ENCODE results near the gene CAPRIN1. TPM values are rescaled to one million over a fixed set of nuclear protein-coding genes. Genes with fewer than 3 reads are reported as not detected.

CAPRIN1 gene
- 100 to 1,000 TPM; 219 to 235 TPM for total RNA-seq

DNA sequence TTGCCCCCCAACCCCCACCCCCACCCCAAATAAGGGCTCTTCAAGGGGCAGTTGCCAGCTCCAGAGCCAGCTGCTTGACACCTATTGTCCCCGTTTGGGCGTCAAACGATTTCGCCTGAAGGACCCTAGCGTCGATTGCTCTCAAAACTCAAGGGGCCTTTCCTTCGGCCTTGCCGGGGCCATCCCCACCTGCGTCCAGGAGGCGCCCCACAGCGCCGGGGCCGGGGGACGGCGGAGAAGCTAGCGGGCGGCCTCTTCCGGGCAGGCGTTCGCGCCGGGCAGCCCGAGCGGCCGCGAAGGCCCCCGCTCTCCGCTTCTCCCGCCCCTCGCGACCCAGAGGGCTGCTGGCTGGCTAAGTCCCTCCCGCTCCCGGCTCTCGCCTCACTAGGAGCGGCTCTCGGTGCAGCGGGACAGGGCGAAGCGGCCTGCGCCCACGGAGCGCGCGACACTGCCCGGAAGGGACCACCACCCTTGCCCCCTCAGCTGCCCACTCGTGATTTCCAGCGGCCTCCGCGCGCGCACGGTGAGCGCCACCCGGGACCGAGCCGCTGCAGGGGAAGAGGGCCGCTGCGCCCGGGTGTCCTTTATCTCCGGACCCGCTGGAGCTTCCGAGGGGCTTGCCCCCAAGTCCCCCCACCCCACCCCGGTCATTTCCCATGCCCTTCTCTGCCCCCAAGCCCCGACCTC, at the start of gene CAPRIN1:
TSS of gene CAPRIN1 (plus strand) at position 383 of the 687 bp plus-strand sequence. CDS start 690 bp downstream, outside the sequence.
- Mint-ChIP-seq H3K4me3 (peak within 1 kb of the TSS; percentile 100), H3K36me3 (ENCODE audit: low read depth) (peaks cover 24% of the 10 kb centered on the region), H3K4me1 (ENCODE audit: low read depth) (peaks cover 22% of the 10 kb centered on the region), H3K27ac (peak within 1 kb of the TSS; percentile 99), H3K9me3 (ENCODE audit: insufficient read depth) (no peaks in the 10 kb centered on the region), H3K27me3 (ENCODE audit: low read depth) (peaks cover 3% of the 10 kb centered on the region)
- ChIA-PET POLR2A (interaction anchor here (0.6 to 2.6 kb wide), 11 partner anchors 11 to 890 kb away, joined by 3 to 14 read pairs (median 4); partner anchors contain the start of genes CSTF3, FBXO3 and NAT10), CTCF (interaction anchor here (0.7 to 1.8 kb wide), 3 partner anchors 24 to 360 kb away, joined by 3 to 5 read pairs (median 5); no protein-coding TSS in a partner anchor)
- ATAC-seq (peak; percentile 83), DNase-seq (peak; percentile 89)

DNA sequence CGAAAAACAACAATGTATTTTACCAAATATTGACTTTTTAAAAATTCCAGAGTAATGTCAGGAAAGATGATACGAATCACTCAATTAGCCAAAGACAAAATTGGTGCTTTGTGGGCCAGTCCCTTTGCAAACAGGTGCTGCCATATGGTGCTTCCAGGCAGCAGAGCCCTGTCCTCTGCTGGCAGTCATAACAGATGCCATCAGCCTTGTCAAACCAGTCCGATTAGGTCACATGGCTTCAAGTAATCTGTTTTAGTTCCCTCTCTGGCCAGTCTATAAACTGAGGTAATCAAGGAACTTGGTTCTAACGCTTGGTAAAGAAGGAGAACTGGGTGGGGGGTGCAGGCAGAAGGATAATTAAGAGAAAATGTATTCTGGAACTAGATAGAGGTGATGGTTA, 49.1 kb upstream of the CAPRIN1 start:
- POLR2A ChIA-PET, result no interaction called here
- no peak overlapping the region for H3K27ac Mint-ChIP-seq
- no peak overlapping the region for H3K4me3 Mint-ChIP-seq
- H3K4me1 Mint-ChIP-seq (ENCODE audit: low read depth), result peaks cover 2% of the 10 kb centered on the region
- ATAC-seq (no peak), DNase-seq (no peak)
- H3K9me3 Mint-ChIP-seq (ENCODE audit: insufficient read depth), result no peaks in the 10 kb centered on the region
- peaks cover 47% of the 10 kb centered on the region for H3K27me3 Mint-ChIP-seq (ENCODE audit: low read depth)
- CTCF ChIA-PET, result interaction anchor here (0.6 to 2.4 kb wide), 2 partner anchors 14 to 46 kb away, joined by 3 to 9 read pairs; no protein-coding TSS in a partner anchor
- no peaks in the 10 kb centered on the region for H3K36me3 Mint-ChIP-seq (ENCODE audit: low read depth)

DNA sequence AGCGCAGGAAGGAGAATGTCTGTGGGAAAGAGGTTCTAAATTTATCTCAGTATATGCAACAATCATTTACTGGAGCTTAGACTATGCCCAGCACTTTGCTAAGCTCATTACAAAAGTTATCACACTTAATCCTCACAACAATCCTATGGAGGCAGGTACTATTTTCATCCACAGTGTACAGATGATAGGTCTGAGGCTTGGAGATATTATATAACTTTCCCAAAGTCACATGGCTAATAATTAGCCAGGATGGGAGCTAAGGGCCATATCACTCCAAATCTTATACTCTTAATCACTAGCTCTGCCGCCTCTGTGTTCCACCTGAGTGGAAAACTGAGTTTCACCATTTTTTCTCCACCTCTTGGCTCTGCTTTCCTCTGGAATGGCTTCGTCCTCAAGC, 47.3 kb upstream of the CAPRIN1 start:
- ATAC-seq, result no peak
- Mint-ChIP-seq H3K9me3 (ENCODE audit: insufficient read depth) (no peaks in the 10 kb centered on the region), H3K27ac (no peak overlapping the region), H3K27me3 (ENCODE audit: low read depth) (peaks cover 42% of the 10 kb centered on the region), H3K36me3 (ENCODE audit: low read depth) (no peaks in the 10 kb centered on the region), H3K4me1 (ENCODE audit: low read depth) (no peaks in the 10 kb centered on the region), H3K4me3 (no peak overlapping the region)
- DNase-seq, result no peak
- ChIA-PET POLR2A (no interaction called here), CTCF (interaction anchor here (2.8 kb wide), 1 partner anchor 7 kb away, joined by 12 read pairs; no protein-coding TSS in a partner anchor)

GRCh38 chr11:34006876-34007275, 44.7 kb upstream of the CAPRIN1 start:
- ChIA-PET POLR2A (no interaction called here), CTCF (interaction anchor here (1.9 to 2.8 kb wide), 3 partner anchors 10 to 486 kb away, joined by 5 to 12 read pairs (median 5); no protein-coding TSS in a partner anchor)
- Mint-ChIP-seq H3K4me3 (no peak overlapping the region), H3K9me3 (ENCODE audit: insufficient read depth) (no peaks in the 10 kb centered on the region), H3K36me3 (ENCODE audit: low read depth) (no peaks in the 10 kb centered on the region), H3K4me1 (ENCODE audit: low read depth) (no peaks in the 10 kb centered on the region), H3K27me3 (ENCODE audit: low read depth) (peaks cover 34% of the 10 kb centered on the region), H3K27ac (no peak overlapping the region)
- ATAC-seq (no peak), DNase-seq (no peak)

GRCh38 chr11:34012734-34013133, 38.8 kb upstream of the CAPRIN1 start:
- ATAC-seq (no peak), DNase-seq (no peak)
- Mint-ChIP-seq H3K9me3 (ENCODE audit: insufficient read depth) (no peaks in the 10 kb centered on the region), H3K4me3 (no peak overlapping the region), H3K27me3 (ENCODE audit: low read depth) (peaks cover 6% of the 10 kb centered on the region), H3K36me3 (ENCODE audit: low read depth) (no peaks in the 10 kb centered on the region), H3K27ac (no peak overlapping the region), H3K4me1 (ENCODE audit: low read depth) (no peaks in the 10 kb centered on the region)
- CTCF ChIA-PET, result no interaction called here
- POLR2A ChIA-PET, result no interaction called here

GRCh38 chr11:34013898-34014571, 37.5 kb upstream of the CAPRIN1 start:
- no peak for DNase-seq
- ChIA-PET CTCF (no interaction called here), POLR2A (no interaction called here)
- H3K4me1 Mint-ChIP-seq (ENCODE audit: low read depth), result no peaks in the 10 kb centered on the region
- no peaks in the 10 kb centered on the region for H3K9me3 Mint-ChIP-seq (ENCODE audit: insufficient read depth)
- H3K4me3 Mint-ChIP-seq, result no peak overlapping the region
- no peak overlapping the region for H3K27ac Mint-ChIP-seq
- no peak for ATAC-seq
- H3K36me3 Mint-ChIP-seq (ENCODE audit: low read depth), result no peaks in the 10 kb centered on the region
- H3K27me3 Mint-ChIP-seq (ENCODE audit: low read depth), result peaks cover 3% of the 10 kb centered on the region

DNA sequence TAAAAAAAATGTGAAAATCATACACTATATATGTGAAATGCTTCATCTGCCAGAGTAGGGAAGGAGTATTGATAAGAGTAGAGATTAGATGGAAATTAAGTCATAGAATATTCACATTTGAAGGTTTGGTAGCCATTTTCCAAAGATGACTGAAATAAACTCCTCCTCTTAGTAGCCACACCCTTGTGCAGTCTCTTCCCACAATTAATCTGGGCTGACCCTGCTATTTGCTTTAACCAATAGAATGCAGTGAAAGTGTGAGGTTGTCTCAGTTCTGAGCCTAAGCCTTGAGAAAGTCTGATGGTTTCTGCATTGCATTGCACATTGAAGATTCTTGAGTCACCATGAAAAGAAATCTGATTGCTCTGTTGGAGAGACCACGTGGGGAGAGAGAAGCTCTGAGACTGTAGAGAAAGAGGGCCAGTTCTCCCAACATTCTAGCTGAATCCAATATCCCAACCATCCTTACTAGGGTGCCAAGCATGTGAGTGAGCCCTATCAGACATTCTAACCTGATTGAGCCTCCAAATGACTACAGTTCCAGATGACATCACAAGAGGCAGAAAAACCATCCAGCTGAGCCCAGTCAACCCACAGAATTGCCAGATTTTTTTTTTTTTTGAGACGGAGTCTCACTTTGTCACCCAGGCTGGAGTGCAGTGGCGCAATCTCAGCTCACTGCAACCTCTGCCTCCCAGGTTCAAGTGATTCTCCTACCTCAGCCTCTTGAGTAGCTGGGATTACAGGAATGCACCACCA, 29.4 kb upstream of the CAPRIN1 start:
- Mint-ChIP-seq H3K4me3 (no peak overlapping the region), H3K27me3 (ENCODE audit: low read depth) (peaks cover 4% of the 10 kb centered on the region), H3K27ac (no peak overlapping the region), H3K4me1 (ENCODE audit: low read depth) (no peaks in the 10 kb centered on the region), H3K36me3 (ENCODE audit: low read depth) (no peaks in the 10 kb centered on the region), H3K9me3 (ENCODE audit: insufficient read depth) (peaks cover 5% of the 10 kb centered on the region)
- ATAC-seq (no peak), DNase-seq (no peak)
- POLR2A ChIA-PET, result no interaction called here
- CTCF ChIA-PET, result no interaction called here

DNA sequence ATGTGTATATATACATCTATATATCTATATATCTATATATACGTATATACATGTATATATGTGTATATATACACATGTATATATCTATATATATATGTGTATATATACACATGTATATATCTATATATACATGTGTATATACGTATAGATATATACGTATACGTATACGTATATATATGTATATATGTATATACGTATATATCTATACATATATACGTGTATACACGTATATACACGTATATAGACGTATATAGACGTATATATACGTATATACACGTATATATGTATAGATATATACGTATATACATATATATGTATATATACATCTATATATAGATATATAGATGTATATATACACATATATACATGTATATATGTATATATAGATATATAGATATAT, 25.1 kb upstream of the CAPRIN1 start:
- Mint-ChIP-seq H3K27ac (no peak overlapping the region), H3K4me3 (no peak overlapping the region), H3K9me3 (ENCODE audit: insufficient read depth) (peaks cover 5% of the 10 kb centered on the region), H3K36me3 (ENCODE audit: low read depth) (no peaks in the 10 kb centered on the region), H3K27me3 (ENCODE audit: low read depth) (peaks cover 4% of the 10 kb centered on the region), H3K4me1 (ENCODE audit: low read depth) (no peaks in the 10 kb centered on the region)
- ATAC-seq (no peak), DNase-seq (no peak)
- POLR2A ChIA-PET, result no interaction called here
- CTCF ChIA-PET, result no interaction called here

- peaks cover 6% of the 10 kb centered on the region for H3K27me3 Mint-ChIP-seq (ENCODE audit: low read depth)
- DNase-seq (no peak), ATAC-seq (no peak)
- H3K4me3 Mint-ChIP-seq, result no peak overlapping the region
- POLR2A ChIA-PET, result no interaction called here
- no peaks in the 10 kb centered on the region for H3K36me3 Mint-ChIP-seq (ENCODE audit: low read depth)
- H3K4me1 Mint-ChIP-seq (ENCODE audit: low read depth), result no peaks in the 10 kb centered on the region
- H3K9me3 Mint-ChIP-seq (ENCODE audit: insufficient read depth), result no peaks in the 10 kb centered on the region
- H3K27ac Mint-ChIP-seq, result no peak overlapping the region
- CTCF ChIA-PET, result interaction anchor here (1.2 kb wide), 1 partner anchor 323 kb away, joined by 3 read pairs; no protein-coding TSS in a partner anchor
Observed at GRCh38 chr11:34027516-34028408, 23.8 kb upstream of the CAPRIN1 start.

GRCh38 chr11:34028425-34028824, 23.1 kb upstream of the CAPRIN1 start:
- Mint-ChIP-seq H3K36me3 (ENCODE audit: low read depth) (no peaks in the 10 kb centered on the region), H3K27ac (no peak overlapping the region)

DNA sequence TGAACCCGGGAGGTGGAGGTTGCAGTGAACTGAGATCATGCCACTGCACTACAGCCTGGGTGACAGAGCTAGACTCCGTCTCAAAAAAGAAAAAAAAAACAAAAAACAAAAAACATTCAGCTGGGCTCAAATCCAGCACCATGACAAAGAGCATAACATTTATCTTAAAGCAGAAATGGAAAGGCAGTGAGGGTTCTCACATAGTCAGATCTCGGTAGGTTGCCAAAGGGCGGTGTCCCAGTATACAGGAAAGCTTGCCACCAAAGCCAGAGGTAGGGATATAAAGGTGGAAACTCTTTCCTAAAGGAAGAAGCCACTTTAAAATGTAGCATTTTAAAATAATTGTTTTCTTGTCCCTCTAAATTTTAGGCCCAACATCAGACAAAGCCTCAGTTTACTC, 22.4 kb upstream of the CAPRIN1 start:
- Mint-ChIP-seq H3K27me3 (ENCODE audit: low read depth) (peaks cover 6% of the 10 kb centered on the region), H3K4me3 (no peak overlapping the region), H3K36me3 (ENCODE audit: low read depth) (no peaks in the 10 kb centered on the region), H3K4me1 (ENCODE audit: low read depth) (no peaks in the 10 kb centered on the region), H3K9me3 (ENCODE audit: insufficient read depth) (no peaks in the 10 kb centered on the region), H3K27ac (no peak overlapping the region)
- ATAC-seq, result no peak
- DNase-seq, result no peak
- ChIA-PET CTCF (interaction anchor here (0.8 kb wide), 1 partner anchor 145 kb away, joined by 3 read pairs; no protein-coding TSS in a partner anchor), POLR2A (no interaction called here)

More at GRCh38 chr11:34028425-34028824, 23.1 kb upstream of the CAPRIN1 start:
- Mint-ChIP-seq H3K4me1 (ENCODE audit: low read depth) (no peaks in the 10 kb centered on the region), H3K4me3 (no peak overlapping the region), H3K27me3 (ENCODE audit: low read depth) (peaks cover 6% of the 10 kb centered on the region), H3K9me3 (ENCODE audit: insufficient read depth) (no peaks in the 10 kb centered on the region)
- POLR2A ChIA-PET, result no interaction called here
- DNase-seq (no peak), ATAC-seq (no peak)
- CTCF ChIA-PET, result no interaction called here
